Tibial nerve (tissue), 4 donors: Measurements from ENCODE around the gene OSBPL8. TPM values are rescaled to one million over a fixed set of nuclear protein-coding genes. Genes with fewer than 3 reads are reported as not detected.

Experiments
- DNase-seq, 2 donors: peaks; one replicate each; pipeline ENCODE4 v3.0.0-alpha.2; 2019; ENCODE audit warnings: low spot score in 2 of 2
- H3K27ac ChIP-seq, 4 donors: fragments of 200-600 bp; sonication (generic) in 3 of 4; one replicate each; pipeline ENCODE4 v1.5.1; 2017 to 2019; ENCODE audit warnings: mild to moderate bottlenecking in 1 of 4
- H3K27me3 ChIP-seq, 2 donors: fragments of 200-600 bp; sonication (generic) in 1 of 2; one replicate each; pipeline versions ENCODE4 v1.5.1 to v1.6.0; 2017 to 2019
- H3K36me3 ChIP-seq, 3 donors: fragments of 200-600 bp; sonication (generic); one replicate each; pipeline ENCODE4 v1.5.1; 2018 to 2019
- H3K4me1 ChIP-seq, 4 donors: fragments of 200-600 bp; sonication (generic) in 3 of 4; one replicate each; pipeline ENCODE4 v1.5.1; 2017 to 2019
- H3K4me3 ChIP-seq, 4 donors: fragments of 200-600 bp; sonication (generic) in 3 of 4; one replicate each; pipeline ENCODE4 v1.5.1; 2017 to 2019; ENCODE audit warnings: mild to moderate bottlenecking in 1 of 4, moderate library complexity in 1 of 4
- H3K9me3 ChIP-seq, 4 donors: fragments of 200-600 bp; sonication (generic) in 3 of 4; one replicate each; pipeline ENCODE4 v1.5.1; 2017 to 2019
- EP300 ChIP-seq, 2 donors: sonication (generic); formaldehyde crosslinking; IDR thresholded peaks; one replicate each; pipeline ENCODE4 v1.6.1; 2017; ENCODE audit warnings: antibody characterized with exemption in 2 of 2, mild to moderate bottlenecking in 1 of 2
- POLR2A ChIP-seq, 2 donors: fragments of 450-650 bp; IDR thresholded peaks; one replicate each; pipeline ENCODE4 v1.6.1; 2017; ENCODE audit warnings: antibody characterized with exemption in 2 of 2, mild to moderate bottlenecking in 2 of 2, moderate library complexity in 2 of 2
- WGBS, 2 donors: methylation state at CpG; one replicate each; pipeline ENCODE4 v1.1.5; 2018; 5-methylcytosine and 5-hydroxymethylcytosine counted together
- total RNA-seq, 4 donors: library from RNA; depleted of rRNA; stranded (reverse); fragments of >200 nt; gene quantifications; one replicate each; pipeline ENCODE4 v1.1.0, GENCODE V29; 2016
- TF ChIP-seq, protein P1 (sequence below), 5 experiments: fragments of 200-600 bp in 3 of 5; fragments of 450-650 bp in 2 of 5; sonication (generic) in 3 of 5; IDR thresholded peaks; one replicate each; pipeline ENCODE4 v1.5.1; 2016 to 2019; ENCODE audit warnings: antibody characterized with exemption in 5 of 5, mild to moderate bottlenecking in 3 of 5, moderate library complexity in 2 of 5

OSBPL8 gene
- total RNA-seq, 4 donors from 2014 or later, result 90.9 to 151 (median 119) TPM

DNA sequence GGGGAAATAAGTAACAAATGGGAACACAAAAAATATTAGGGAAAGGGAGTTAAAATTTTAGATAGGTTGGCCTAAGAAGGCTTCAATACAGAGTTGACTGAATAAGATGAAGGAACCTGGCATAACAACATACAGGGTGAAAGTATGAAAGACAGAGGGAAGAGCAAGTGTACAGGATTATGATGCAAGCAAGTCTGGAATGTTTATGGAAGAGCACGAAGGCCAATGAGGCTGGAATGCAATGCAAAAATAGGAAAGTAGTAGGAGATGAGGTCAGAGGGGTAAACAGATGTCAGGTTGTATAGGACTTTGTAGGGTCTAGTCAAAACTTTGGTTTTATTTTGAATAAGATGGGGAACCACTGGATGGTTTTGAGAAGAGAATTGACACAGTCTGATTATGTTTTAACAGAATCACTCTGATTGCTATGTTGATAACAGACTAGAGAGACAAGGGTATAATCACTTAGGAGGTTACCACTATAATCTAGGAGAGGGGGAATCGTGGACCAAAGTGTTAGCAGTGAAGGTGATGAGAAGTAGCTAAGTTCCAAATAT, 96.8 kb downstream of the OSBPL8 start:
- H3K27me3 ChIP-seq, result no peaks in the 10 kb centered on the region
- 80 to 81% methylated on average over 2 of the region's 2 CpGs for WGBS, 2 donors
- no peaks in the 10 kb centered on the region for H3K4me1 ChIP-seq
- no peak for DNase-seq
- TF ChIP-seq, protein P1, sequence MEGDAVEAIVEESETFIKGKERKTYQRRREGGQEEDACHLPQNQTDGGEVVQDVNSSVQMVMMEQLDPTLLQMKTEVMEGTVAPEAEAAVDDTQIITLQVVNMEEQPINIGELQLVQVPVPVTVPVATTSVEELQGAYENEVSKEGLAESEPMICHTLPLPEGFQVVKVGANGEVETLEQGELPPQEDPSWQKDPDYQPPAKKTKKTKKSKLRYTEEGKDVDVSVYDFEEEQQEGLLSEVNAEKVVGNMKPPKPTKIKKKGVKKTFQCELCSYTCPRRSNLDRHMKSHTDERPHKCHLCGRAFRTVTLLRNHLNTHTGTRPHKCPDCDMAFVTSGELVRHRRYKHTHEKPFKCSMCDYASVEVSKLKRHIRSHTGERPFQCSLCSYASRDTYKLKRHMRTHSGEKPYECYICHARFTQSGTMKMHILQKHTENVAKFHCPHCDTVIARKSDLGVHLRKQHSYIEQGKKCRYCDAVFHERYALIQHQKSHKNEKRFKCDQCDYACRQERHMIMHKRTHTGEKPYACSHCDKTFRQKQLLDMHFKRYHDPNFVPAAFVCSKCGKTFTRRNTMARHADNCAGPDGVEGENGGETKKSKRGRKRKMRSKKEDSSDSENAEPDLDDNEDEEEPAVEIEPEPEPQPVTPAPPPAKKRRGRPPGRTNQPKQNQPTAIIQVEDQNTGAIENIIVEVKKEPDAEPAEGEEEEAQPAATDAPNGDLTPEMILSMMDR (IDR thresholded peaks at IDR 0.05), result no peak
- TF ChIP-seq EP300 (IDR thresholded peaks at IDR 0.05) (no peak), POLR2A (IDR thresholded peaks at IDR 0.05) (no peak)
- no peak overlapping the region for H3K4me3 ChIP-seq
- H3K36me3 ChIP-seq, result no peaks in the 10 kb centered on the region
- no peak overlapping the region for H3K27ac ChIP-seq
- H3K9me3 ChIP-seq, result no peaks in the 10 kb centered on the region

DNA sequence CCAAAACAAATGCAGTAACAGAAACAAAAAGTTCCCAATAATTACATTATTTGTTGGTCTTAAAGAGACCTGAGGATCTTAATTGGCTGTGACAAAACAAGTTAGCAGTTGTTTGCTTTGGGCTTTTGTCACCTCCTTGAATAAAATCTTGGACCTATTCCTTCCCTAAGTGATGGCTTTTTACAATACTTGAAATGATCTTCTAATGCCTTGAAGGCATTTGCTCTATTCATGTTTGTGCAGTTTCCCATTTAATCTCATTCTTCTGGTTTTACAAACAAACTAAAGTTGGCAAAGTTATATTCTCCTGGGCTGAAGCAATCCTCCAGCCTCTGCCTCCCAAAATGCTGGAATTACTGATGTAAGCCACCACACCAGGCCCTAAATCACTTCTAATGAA, 98.8 kb downstream of the OSBPL8 start:
- no peak for DNase-seq
- TF ChIP-seq POLR2A (IDR thresholded peaks at IDR 0.05) (no peak), EP300 (IDR thresholded peaks at IDR 0.05) (no peak)
- TF ChIP-seq, protein P1 (IDR thresholded peaks at IDR 0.05), result no peak
- no peak overlapping the region for H3K4me3 ChIP-seq

DNA sequence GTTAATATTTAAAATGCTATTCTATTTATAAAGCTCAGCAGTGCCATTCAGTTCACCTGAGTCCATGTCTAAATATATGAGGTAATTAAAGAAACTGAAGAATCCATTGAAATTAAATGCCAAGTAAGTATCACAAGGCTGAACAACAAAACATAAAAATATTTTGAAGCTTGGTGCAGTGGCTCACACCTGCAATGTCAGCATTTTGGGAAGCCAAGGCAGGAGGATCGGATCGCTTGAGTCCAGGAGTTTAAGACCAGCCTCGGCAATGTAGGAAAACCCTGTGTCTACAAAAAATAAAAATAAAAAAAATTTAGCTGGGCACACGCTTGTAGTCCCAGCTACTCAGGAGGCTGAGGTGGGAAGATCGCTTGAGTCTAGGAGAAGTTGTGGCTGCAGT, 101.8 kb downstream of the OSBPL8 start:
- no peak overlapping the region for H3K4me3 ChIP-seq
- 93 to 95% methylated on average over 5 of the region's 5 CpGs for WGBS, 2 donors
- TF ChIP-seq EP300 (IDR thresholded peaks at IDR 0.05) (no peak), POLR2A (IDR thresholded peaks at IDR 0.05) (no peak)
- TF ChIP-seq, protein P1 (IDR thresholded peaks at IDR 0.05), result no peak

More for the DNA sequence above, 98.8 kb downstream of the OSBPL8 start:
- H3K9me3 ChIP-seq, result no peaks in the 10 kb centered on the region
- no peaks in the 10 kb centered on the region for H3K36me3 ChIP-seq
- H3K27ac ChIP-seq, result no peak overlapping the region
- H3K27me3 ChIP-seq, result no peaks in the 10 kb centered on the region
- H3K4me1 ChIP-seq, result peaks cover 0 to under 1% (median 0%) of the 10 kb centered on the region in 4 donors

DNA sequence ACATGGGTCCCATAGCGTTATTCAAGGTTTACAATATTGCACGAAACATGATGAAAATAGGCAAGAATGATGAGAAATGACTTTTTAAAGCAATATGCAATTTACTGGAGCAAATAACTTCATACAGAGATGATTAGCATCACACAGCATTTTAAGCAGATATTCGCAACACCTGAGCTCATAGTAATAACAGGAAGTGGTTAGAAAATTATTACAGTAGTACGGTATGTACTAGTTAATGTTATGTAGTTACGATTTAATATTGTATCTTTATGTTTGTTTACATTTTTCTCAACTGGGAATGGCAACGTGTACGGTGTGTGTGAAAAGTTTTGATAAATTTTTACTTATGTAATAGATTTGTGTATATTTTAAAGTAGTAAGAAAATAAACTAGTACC, 102.6 kb downstream of the OSBPL8 start:
- Histone ChIP-seq H3K36me3 (no peaks in the 10 kb centered on the region), H3K4me1 (peaks cover 0 to 4% (median 0%) of the 10 kb centered on the region in 4 donors), H3K9me3 (no peaks in the 10 kb centered on the region), H3K4me3 (no peak overlapping the region), H3K27ac (no peak overlapping the region), H3K27me3 (no peaks in the 10 kb centered on the region)
- TF ChIP-seq POLR2A (IDR thresholded peaks at IDR 0.05), result no peak
- TF ChIP-seq, protein P1 (IDR thresholded peaks at IDR 0.05), result no peak
- TF ChIP-seq EP300 (IDR thresholded peaks at IDR 0.05), result no peak
- DNase-seq, result no peak
- WGBS, 2 donors, result 83 to 84% methylated on average over 7 of the region's 7 CpGs

More for the DNA sequence above, 101.8 kb downstream of the OSBPL8 start:
- H3K4me1 ChIP-seq, result peaks cover 0 to 4% (median 0%) of the 10 kb centered on the region in 4 donors
- DNase-seq, result no peak
- no peak overlapping the region for H3K27ac ChIP-seq
- no peaks in the 10 kb centered on the region for H3K36me3 ChIP-seq
- no peaks in the 10 kb centered on the region for H3K27me3 ChIP-seq
- H3K9me3 ChIP-seq, result no peaks in the 10 kb centered on the region

DNA sequence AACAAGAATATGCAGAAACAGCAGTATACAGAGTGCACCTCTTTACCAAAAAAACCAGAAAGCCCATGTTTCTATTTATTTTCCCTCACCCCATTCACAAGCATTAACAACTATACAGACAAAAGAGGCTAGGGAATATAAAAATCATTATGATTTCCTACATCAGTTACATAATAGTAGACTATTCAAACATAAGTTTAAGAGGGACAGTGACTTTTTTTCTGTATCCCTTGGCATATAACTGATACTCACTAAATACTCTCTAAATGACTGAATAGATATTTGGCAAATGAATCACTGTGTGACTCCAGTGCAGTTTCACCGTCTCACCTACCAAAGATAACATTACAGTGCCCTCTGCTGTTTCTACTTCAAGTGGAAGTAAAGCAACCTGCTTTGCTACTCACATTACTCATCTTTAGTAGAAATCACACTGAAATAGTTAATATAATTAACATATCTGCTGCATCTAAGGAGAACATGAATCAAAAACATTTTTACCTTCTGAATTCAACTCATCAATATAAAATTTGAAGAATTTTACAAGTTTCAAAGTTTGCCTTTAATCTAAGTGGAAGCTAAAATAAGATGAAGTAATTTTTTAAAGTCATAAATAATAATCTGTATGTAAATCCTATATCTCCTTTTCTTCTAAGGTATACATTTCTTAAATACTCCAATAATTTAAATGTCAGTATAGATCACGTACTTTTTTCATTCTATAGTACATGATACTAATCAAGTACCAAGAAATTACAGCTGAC, 103.8 kb downstream of the OSBPL8 start:
- TF ChIP-seq, protein P1 (IDR thresholded peaks at IDR 0.05), result peak in 3 of 5 experiments; percentile 15 to 42 (median 25)
- TF ChIP-seq POLR2A (IDR thresholded peaks at IDR 0.05), result no peak
- H3K27ac ChIP-seq, result no peak overlapping the region
- H3K9me3 ChIP-seq, result no peaks in the 10 kb centered on the region
- WGBS, 2 donors, result 41 to 49% methylated on average over 2 of the region's 2 CpGs
- H3K27me3 ChIP-seq, result no peaks in the 10 kb centered on the region
- peaks cover 0 to 5% (median 0%) of the 10 kb centered on the region in 3 donors for H3K36me3 ChIP-seq
- peak in 1 of 2 donors; percentile 17 for DNase-seq
- peaks cover 0 to 4% (median 0%) of the 10 kb centered on the region in 4 donors for H3K4me1 ChIP-seq
- no peak overlapping the region for H3K4me3 ChIP-seq
